Activated B cell treated with CpG ODN at 0.5 μM for 24 hours (primary cell): ENCODE results near the gene WNT9A. TPM values are rescaled to one million over a fixed set of nuclear protein-coding genes. Genes with fewer than 3 reads are reported as not detected.

ENCODE experiments used
- ATAC-seq: fragments of 200-7000 bp; cut with Tn5 transposase; one replicate; pipeline ENCODE4 v1.10.0; 2021; ENCODE audit warnings: low read depth, mild to moderate bottlenecking, moderate library complexity
- CTCF ChIA-PET: fragments of 350-600 bp; sonication (Branson Sonifier 250); formaldehyde crosslinking; loops from one replicate; lab custom pipeline; 2021; ENCODE audit warnings: antibody characterized with exemption; lab: Charles Lee
- POLR2A ChIA-PET: fragments of 350-600 bp; sonication (Branson Sonifier 250); formaldehyde crosslinking; loops from one replicate; lab custom pipeline; 2021; ENCODE audit warnings: antibody characterized with exemption; lab: Charles Lee
- DNase-seq: peaks from one replicate; pipeline ENCODE4 v3.0.0; 2022
- H3K27ac Mint-ChIP-seq: one replicate; pipeline ENCODE4 v1.8.0; 2020; ENCODE audit warnings: mixed read lengths
- H3K27me3 Mint-ChIP-seq: one replicate; pipeline ENCODE4 v1.8.0; 2021; ENCODE audit warnings: mixed read lengths
- H3K36me3 Mint-ChIP-seq: one replicate; pipeline ENCODE4 v1.8.0; 2021; ENCODE audit warnings: low read depth, mixed read lengths
- H3K4me1 Mint-ChIP-seq: one replicate; pipeline ENCODE4 v1.8.0; 2021; ENCODE audit warnings: mixed read lengths
- H3K4me3 Mint-ChIP-seq: one replicate; pipeline ENCODE4 v1.8.0; 2020; ENCODE audit warnings: mild to moderate bottlenecking, mixed read lengths
- H3K9me3 Mint-ChIP-seq: one replicate; pipeline ENCODE4 v1.8.0; 2020; ENCODE audit warnings: mixed read lengths
- CTCF ChIP-seq: fragments of 200-600 bp; IDR thresholded peaks from one replicate; pipeline ENCODE4 v1.8.0; 2022; ENCODE audit warnings: antibody characterized with exemption, mild to moderate bottlenecking
- intact Hi-C: fragments of 100-400 bp; cut with micrococcal nuclease; formaldehyde crosslinking; loops from one replicate; pipeline ENCODE4 v1.15.1; 2024
- total RNA-seq: library from RNA; stranded (reverse); gene quantifications from 2 replicates; pipeline ENCODE4 v1.2.3, GENCODE V29; 2022

WNT9A gene
- total RNA-seq, 1 donor from 2014 or later, result not detected

GRCh38 chr1:227952374-227953021 is 4.8 kb upstream of the WNT9A start:
- no peaks in the 10 kb centered on the region for H3K36me3 Mint-ChIP-seq
- ATAC-seq, result no peak
- no peak for DNase-seq

GRCh38 chr1:227951624-227952373 is 4.1 kb upstream of the WNT9A start:
- intact Hi-C loops, result no loop called here
- H3K27ac Mint-ChIP-seq, result no peak overlapping the region
- ChIA-PET POLR2A (no interaction called here), CTCF (no interaction called here)
- TF ChIP-seq CTCF, result no peak
- peaks cover 7% of the 10 kb centered on the region for H3K4me1 Mint-ChIP-seq
- H3K36me3 Mint-ChIP-seq, result no peaks in the 10 kb centered on the region
- H3K27me3 Mint-ChIP-seq, result peaks cover 28% of the 10 kb centered on the region
- ATAC-seq (no peak), DNase-seq (no peak)
- H3K4me3 Mint-ChIP-seq, result no peak overlapping the region
- peaks cover 5% of the 10 kb centered on the region for H3K9me3 Mint-ChIP-seq

More at GRCh38 chr1:227952374-227953021, 4.8 kb upstream of the WNT9A start:
- CTCF ChIA-PET, result no interaction called here
- TF ChIP-seq CTCF, result no peak
- H3K27ac Mint-ChIP-seq, result no peak overlapping the region
- peaks cover 5% of the 10 kb centered on the region for H3K9me3 Mint-ChIP-seq
- H3K4me3 Mint-ChIP-seq, result no peak overlapping the region
- H3K4me1 Mint-ChIP-seq, result peaks cover 4% of the 10 kb centered on the region
- H3K27me3 Mint-ChIP-seq, result peaks cover 30% of the 10 kb centered on the region
- POLR2A ChIA-PET, result no interaction called here
- intact Hi-C loops, result no loop called here

GRCh38 chr1:227950735-227951346 is 3.1 kb upstream of the WNT9A start:
- DNase-seq, result no peak
- Mint-ChIP-seq H3K27ac (no peak overlapping the region), H3K4me1 (peaks cover 9% of the 10 kb centered on the region), H3K27me3 (peaks cover 27% of the 10 kb centered on the region), H3K4me3 (no peak overlapping the region), H3K9me3 (peaks cover 5% of the 10 kb centered on the region), H3K36me3 (no peaks in the 10 kb centered on the region)
- no peak for ATAC-seq
- intact Hi-C loops, result no loop called here
- CTCF ChIA-PET, result no interaction called here
- POLR2A ChIA-PET, result no interaction called here
- TF ChIP-seq CTCF, result no peak

GRCh38 chr1:227949954-227950734 is 2.4 kb upstream of the WNT9A start:
- H3K36me3 Mint-ChIP-seq, result no peaks in the 10 kb centered on the region
- H3K4me3 Mint-ChIP-seq, result no peak overlapping the region
- ATAC-seq (no peak), DNase-seq (peak; percentile 9)
- ChIA-PET POLR2A (no interaction called here), CTCF (no interaction called here)
- H3K9me3 Mint-ChIP-seq, result peaks cover 3% of the 10 kb centered on the region
- TF ChIP-seq CTCF, result no peak
- intact Hi-C loops, result no loop called here
- no peak overlapping the region for H3K27ac Mint-ChIP-seq
- peaks cover 9% of the 10 kb centered on the region for H3K4me1 Mint-ChIP-seq
- peaks cover 27% of the 10 kb centered on the region for H3K27me3 Mint-ChIP-seq
